Uterus (tissue), 2 donors: ENCODE results near the gene GPRC5C.

Experiments
- CTCF ChIP-seq, 4 experiments: fragments of 200-600 bp in 2 of 4; fragments of 450-650 bp in 2 of 4; sonication (generic) in 2 of 4; IDR thresholded peaks; one replicate each; pipeline ENCODE4 v1.5.1; 2016 to 2019; ENCODE audit warnings: antibody characterized with exemption in 4 of 4, mild to moderate bottlenecking in 2 of 4, moderate library complexity in 1 of 4
- POLR2A ChIP-seq, 2 donors: fragments of 450-650 bp; IDR thresholded peaks; one replicate each; pipeline ENCODE4 v1.6.1; 2016; ENCODE audit warnings: antibody characterized with exemption in 2 of 2, mild to moderate bottlenecking in 1 of 2, moderate library complexity in 1 of 2

- TF ChIP-seq CTCF (IDR thresholded peaks at IDR 0.05) (no peak), POLR2A (IDR thresholded peaks at IDR 0.05) (no peak)
Measured at GRCh38 chr17:74403512-74404137, 28.3 kb upstream of the GPRC5C start.
